ENCODE results near the gene HSPBP1. TPM values are rescaled to one million over a fixed set of nuclear protein-coding genes. Genes with fewer than 3 reads are reported as not detected.

Gene HSPBP1
- total and polyA plus RNA-seq, 5 donors from 2014 or later, result 15.8 to 37.2 (median 34.0) TPM

DNA sequence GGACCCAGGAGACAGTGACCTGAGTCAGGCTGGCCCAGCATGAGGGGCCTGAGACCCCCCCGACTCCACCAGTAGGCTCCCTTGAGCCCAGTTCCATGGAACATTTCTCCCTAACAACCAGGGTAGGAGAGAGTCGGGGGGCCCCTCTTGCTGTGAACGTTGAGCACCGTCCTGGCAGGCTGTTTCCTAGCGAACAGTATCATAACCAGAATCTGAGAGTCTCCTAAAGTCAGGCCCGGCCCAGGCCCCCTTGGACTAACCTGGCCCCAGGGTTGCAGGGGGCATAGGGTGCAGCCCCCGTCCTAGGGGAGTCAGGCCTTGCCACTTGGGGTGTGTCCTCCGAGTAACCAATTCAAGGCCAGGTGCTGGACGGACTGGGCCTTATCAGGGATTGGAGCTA lies 31.5 kb upstream of the HSPBP1 start:
- Mint-ChIP-seq H3K27ac (no peak overlapping the region), H3K4me3 (no peak overlapping the region), H3K36me3 (no peaks in the 10 kb centered on the region)

DNA sequence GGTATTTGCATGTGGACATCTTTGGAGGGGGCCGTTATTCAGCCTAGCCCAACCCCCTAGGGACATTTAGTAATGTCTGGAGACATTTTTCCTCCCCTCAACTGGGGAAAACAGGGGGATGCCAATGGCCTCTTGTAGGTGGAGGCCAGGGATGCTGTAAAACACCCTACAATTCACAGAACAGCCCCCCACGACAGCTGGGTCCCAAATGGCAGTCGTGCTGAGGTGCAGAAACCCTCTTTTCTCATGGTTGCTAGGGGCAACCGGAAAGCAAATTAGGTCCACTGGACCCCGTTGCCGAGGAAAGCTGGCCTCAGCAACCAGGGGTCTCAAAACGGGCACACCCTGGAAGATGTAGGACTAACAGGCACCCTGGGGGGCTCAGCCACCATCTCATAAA lies 30.6 kb upstream of the HSPBP1 start:
- H3K27ac Mint-ChIP-seq, result no peak overlapping the region
- H3K27me3 Mint-ChIP-seq, result peaks cover 5% of the 10 kb centered on the region

More for the DNA sequence above, 31.5 kb upstream of the HSPBP1 start:
- H3K4me1 ChIP-seq (ENCODE audit: control insufficient read depth, insufficient read depth, low read length, poor library complexity, severe bottlenecking), result no peaks in the 10 kb centered on the region
- no peaks in the 10 kb centered on the region for H3K9me3 ChIP-seq (ENCODE audit: control insufficient read depth in 2 of 2, low read length in 2 of 2)
- H3K9me3 Mint-ChIP-seq, result no peaks in the 10 kb centered on the region
- peaks cover 5% of the 10 kb centered on the region for H3K27me3 Mint-ChIP-seq
- H3K4me1 Mint-ChIP-seq, result no peaks in the 10 kb centered on the region
- no peak for ATAC-seq (ENCODE audit: low read depth in 2 of 2)
- no peak for DNase-seq
- no peak overlapping the region for H3K27ac ChIP-seq (ENCODE audit: insufficient read depth, low read length, poor library complexity, severe bottlenecking)
- no peak overlapping the region for H3K4me3 ChIP-seq (ENCODE audit: low read depth, low read length)
- H3K27me3 ChIP-seq (ENCODE audit: control insufficient read depth, insufficient read depth, low read length), result no peaks in the 10 kb centered on the region
- no peaks in the 10 kb centered on the region for H3K36me3 ChIP-seq (ENCODE audit: control insufficient read depth, insufficient read depth, low read length)

DNA sequence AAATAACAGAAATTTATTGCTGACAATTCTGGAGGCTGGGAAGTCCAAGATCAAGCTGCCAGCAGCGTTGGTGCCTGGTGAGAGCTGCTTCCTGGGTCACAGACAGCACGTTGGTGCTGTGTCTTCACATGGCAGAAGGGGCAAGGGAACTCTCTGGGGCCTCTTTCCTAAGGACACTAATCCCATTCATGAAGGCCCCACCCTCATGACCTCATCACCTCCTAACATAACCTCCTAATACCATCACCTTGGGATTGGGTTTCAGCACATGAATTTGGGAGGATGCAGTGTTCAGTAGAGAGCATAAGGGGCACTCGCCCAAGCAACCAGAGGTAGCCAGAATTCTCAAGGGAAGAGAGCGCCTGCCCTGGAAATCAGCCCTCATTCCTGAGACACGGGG lies 29.5 kb upstream of the HSPBP1 start:
- Histone ChIP-seq H3K36me3 (ENCODE audit: control insufficient read depth, insufficient read depth, low read length) (no peaks in the 10 kb centered on the region), H3K4me3 (ENCODE audit: low read depth, low read length) (no peak overlapping the region), H3K27me3 (ENCODE audit: control insufficient read depth, insufficient read depth, low read length) (no peaks in the 10 kb centered on the region), H3K27ac (ENCODE audit: insufficient read depth, low read length, poor library complexity, severe bottlenecking) (no peak overlapping the region), H3K4me1 (ENCODE audit: control insufficient read depth, insufficient read depth, low read length, poor library complexity, severe bottlenecking) (no peaks in the 10 kb centered on the region), H3K9me3 (ENCODE audit: control insufficient read depth in 2 of 2, low read length in 2 of 2) (no peaks in the 10 kb centered on the region)
- ATAC-seq (ENCODE audit: low read depth in 2 of 2) (no peak), DNase-seq (no peak)
- Mint-ChIP-seq H3K27me3 (peaks cover 5% of the 10 kb centered on the region), H3K4me1 (peaks cover 0 to 3% (median 0%) of the 10 kb centered on the region in 4 donors), H3K27ac (no peak overlapping the region), H3K9me3 (no peaks in the 10 kb centered on the region), H3K4me3 (no peak overlapping the region), H3K36me3 (no peaks in the 10 kb centered on the region)

More for the DNA sequence above, 30.6 kb upstream of the HSPBP1 start:
- Histone ChIP-seq H3K9me3 (ENCODE audit: control insufficient read depth in 2 of 2, low read length in 2 of 2) (no peaks in the 10 kb centered on the region), H3K27ac (ENCODE audit: insufficient read depth, low read length, poor library complexity, severe bottlenecking) (no peak overlapping the region), H3K4me1 (ENCODE audit: control insufficient read depth, insufficient read depth, low read length, poor library complexity, severe bottlenecking) (no peaks in the 10 kb centered on the region), H3K36me3 (ENCODE audit: control insufficient read depth, insufficient read depth, low read length) (no peaks in the 10 kb centered on the region), H3K27me3 (ENCODE audit: control insufficient read depth, insufficient read depth, low read length) (no peaks in the 10 kb centered on the region), H3K4me3 (ENCODE audit: low read depth, low read length) (no peak overlapping the region)
- H3K4me3 Mint-ChIP-seq, result no peak overlapping the region
- no peaks in the 10 kb centered on the region for H3K9me3 Mint-ChIP-seq
- H3K36me3 Mint-ChIP-seq, result no peaks in the 10 kb centered on the region
- ATAC-seq (ENCODE audit: low read depth in 2 of 2) (no peak), DNase-seq (no peak)
- H3K4me1 Mint-ChIP-seq, result peaks cover 0 to 1% (median 0%) of the 10 kb centered on the region in 4 donors

- Mint-ChIP-seq H3K27me3 (peaks cover 4% of the 10 kb centered on the region), H3K36me3 (no peaks in the 10 kb centered on the region), H3K4me3 (no peak overlapping the region), H3K27ac (no peak overlapping the region), H3K4me1 (peaks cover 0 to 3% (median 0%) of the 10 kb centered on the region in 4 donors), H3K9me3 (no peaks in the 10 kb centered on the region)
- Histone ChIP-seq H3K27ac (ENCODE audit: insufficient read depth, low read length, poor library complexity, severe bottlenecking) (no peak overlapping the region), H3K4me1 (ENCODE audit: control insufficient read depth, insufficient read depth, low read length, poor library complexity, severe bottlenecking) (no peaks in the 10 kb centered on the region), H3K36me3 (ENCODE audit: control insufficient read depth, insufficient read depth, low read length) (no peaks in the 10 kb centered on the region), H3K9me3 (ENCODE audit: control insufficient read depth in 2 of 2, low read length in 2 of 2) (no peaks in the 10 kb centered on the region), H3K4me3 (ENCODE audit: low read depth, low read length) (no peak overlapping the region), H3K27me3 (ENCODE audit: control insufficient read depth, insufficient read depth, low read length) (no peaks in the 10 kb centered on the region)
- ATAC-seq (ENCODE audit: low read depth in 2 of 2) (no peak), DNase-seq (no peak)
Measured at GRCh38 chr19:55308281-55308680, 28.4 kb upstream of the HSPBP1 start.

DNA sequence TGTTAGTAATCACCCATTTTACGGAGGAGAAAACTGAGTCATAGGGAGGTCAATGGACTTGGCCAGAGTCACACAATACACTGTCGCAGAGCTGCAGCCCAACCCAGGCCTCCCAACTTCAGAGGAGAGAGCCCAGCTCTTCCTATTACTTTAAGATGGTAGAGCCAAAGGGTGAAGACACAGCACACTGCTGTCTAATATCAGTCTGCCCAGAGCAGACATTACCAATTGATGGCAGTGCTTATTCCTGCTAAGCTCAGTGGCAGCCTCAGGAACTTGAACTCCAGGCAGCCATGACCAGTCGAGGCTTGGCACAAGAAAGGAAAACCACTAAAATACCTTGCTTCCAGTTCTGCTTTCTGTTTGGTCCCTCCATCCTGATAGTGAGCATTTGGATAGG lies 26.8 kb upstream of the HSPBP1 start:
- Mint-ChIP-seq H3K27me3 (peaks cover 4% of the 10 kb centered on the region), H3K27ac (no peak overlapping the region), H3K36me3 (no peaks in the 10 kb centered on the region), H3K9me3 (no peaks in the 10 kb centered on the region), H3K4me1 (peaks cover 0 to 8% (median 4%) of the 10 kb centered on the region in 4 donors), H3K4me3 (no peak overlapping the region)
- no peaks in the 10 kb centered on the region for H3K27me3 ChIP-seq (ENCODE audit: control insufficient read depth, insufficient read depth, low read length)
- ATAC-seq (ENCODE audit: low read depth in 2 of 2), result no peak
- peaks cover 6% of the 10 kb centered on the region for H3K4me1 ChIP-seq (ENCODE audit: control insufficient read depth, insufficient read depth, low read length, poor library complexity, severe bottlenecking)
- H3K4me3 ChIP-seq (ENCODE audit: low read depth, low read length), result no peak overlapping the region
- H3K36me3 ChIP-seq (ENCODE audit: control insufficient read depth, insufficient read depth, low read length), result no peaks in the 10 kb centered on the region
- no peak overlapping the region for H3K27ac ChIP-seq (ENCODE audit: insufficient read depth, low read length, poor library complexity, severe bottlenecking)
- no peaks in the 10 kb centered on the region for H3K9me3 ChIP-seq (ENCODE audit: control insufficient read depth in 2 of 2, low read length in 2 of 2)
- no peak for DNase-seq

GRCh38 chr19:55305983-55306562 lies 26.2 kb upstream of the HSPBP1 start:
- DNase-seq (no peak), ATAC-seq (ENCODE audit: low read depth in 2 of 2) (no peak)
- Mint-ChIP-seq H3K9me3 (no peaks in the 10 kb centered on the region), H3K4me3 (no peak overlapping the region), H3K4me1 (peaks cover 0 to 11% (median 6%) of the 10 kb centered on the region in 4 donors), H3K27me3 (peaks cover 4% of the 10 kb centered on the region), H3K27ac (no peak overlapping the region), H3K36me3 (no peaks in the 10 kb centered on the region)
- Histone ChIP-seq H3K4me1 (ENCODE audit: control insufficient read depth, insufficient read depth, low read length, poor library complexity, severe bottlenecking) (peaks cover 12% of the 10 kb centered on the region), H3K27ac (ENCODE audit: insufficient read depth, low read length, poor library complexity, severe bottlenecking) (no peak overlapping the region), H3K36me3 (ENCODE audit: control insufficient read depth, insufficient read depth, low read length) (no peaks in the 10 kb centered on the region), H3K9me3 (ENCODE audit: control insufficient read depth in 2 of 2, low read length in 2 of 2) (no peaks in the 10 kb centered on the region), H3K4me3 (ENCODE audit: low read depth, low read length) (no peak overlapping the region), H3K27me3 (ENCODE audit: control insufficient read depth, insufficient read depth, low read length) (no peaks in the 10 kb centered on the region)

- H3K4me1 ChIP-seq (ENCODE audit: control insufficient read depth, insufficient read depth, low read length, poor library complexity, severe bottlenecking), result peaks cover 12% of the 10 kb centered on the region
- Mint-ChIP-seq H3K4me1 (peaks cover 0 to 11% (median 6%) of the 10 kb centered on the region in 4 donors), H3K9me3 (no peaks in the 10 kb centered on the region), H3K4me3 (peak overlapping the region in 2 of 4 donors; percentile 63 to 88), H3K27ac (no peak overlapping the region), H3K27me3 (peaks cover 4% of the 10 kb centered on the region), H3K36me3 (no peaks in the 10 kb centered on the region)
- H3K27me3 ChIP-seq (ENCODE audit: control insufficient read depth, insufficient read depth, low read length), result no peaks in the 10 kb centered on the region
- no peak overlapping the region for H3K4me3 ChIP-seq (ENCODE audit: low read depth, low read length)
- no peaks in the 10 kb centered on the region for H3K36me3 ChIP-seq (ENCODE audit: control insufficient read depth, insufficient read depth, low read length)
- ATAC-seq (ENCODE audit: low read depth in 2 of 2) (peak; percentile 50 to 52), DNase-seq (peak; percentile 35 to 59 (median 58))
- no peak overlapping the region for H3K27ac ChIP-seq (ENCODE audit: insufficient read depth, low read length, poor library complexity, severe bottlenecking)
- H3K9me3 ChIP-seq (ENCODE audit: control insufficient read depth in 2 of 2, low read length in 2 of 2), result no peaks in the 10 kb centered on the region
Measured at GRCh38 chr19:55305491-55305890, 25.6 kb upstream of the HSPBP1 start.

GRCh38 chr19:55304980-55305379 lies 25.1 kb upstream of the HSPBP1 start:
- no peak for DNase-seq
- no peak for ATAC-seq (ENCODE audit: low read depth in 2 of 2)
- no peak overlapping the region for H3K4me3 ChIP-seq (ENCODE audit: low read depth, low read length)
- H3K27me3 ChIP-seq (ENCODE audit: control insufficient read depth, insufficient read depth, low read length), result no peaks in the 10 kb centered on the region
- no peaks in the 10 kb centered on the region for H3K36me3 ChIP-seq (ENCODE audit: control insufficient read depth, insufficient read depth, low read length)
- no peak overlapping the region for H3K27ac Mint-ChIP-seq
- no peaks in the 10 kb centered on the region for H3K36me3 Mint-ChIP-seq
- H3K4me3 Mint-ChIP-seq, result peak overlapping the region in 2 of 4 donors; percentile 63 to 88
- H3K27ac ChIP-seq (ENCODE audit: insufficient read depth, low read length, poor library complexity, severe bottlenecking), result no peak overlapping the region
- no peaks in the 10 kb centered on the region for H3K9me3 ChIP-seq (ENCODE audit: control insufficient read depth in 2 of 2, low read length in 2 of 2)
- H3K27me3 Mint-ChIP-seq, result peaks cover 4% of the 10 kb centered on the region
- no peaks in the 10 kb centered on the region for H3K9me3 Mint-ChIP-seq
- H3K4me1 ChIP-seq (ENCODE audit: control insufficient read depth, insufficient read depth, low read length, poor library complexity, severe bottlenecking), result peaks cover 12% of the 10 kb centered on the region
- H3K4me1 Mint-ChIP-seq, result peaks cover 0 to 11% (median 6%) of the 10 kb centered on the region in 4 donors
